ENCODE measurements around the gene CD52. TPM values are rescaled to one million over a fixed set of nuclear protein-coding genes. Genes with fewer than 3 reads are reported as not detected.

Gene CD52
- polyA plus RNA-seq, 1 donor: 25.3 TPM

- H3K9me3 ChIP-seq (ENCODE audit: control insufficient read depth, low read depth, low read length): no peaks in the 10 kb centered on the region
Observed at GRCh38 chr1:26367441-26367840, 49.7 kb downstream of the CD52 start.

GRCh38 chr1:26368006-26368405 is 50.2 kb downstream of the CD52 start:
- no peak overlapping the region for H3K4me3 ChIP-seq (ENCODE audit: low read length)
- no peaks in the 10 kb centered on the region for H3K4me1 ChIP-seq (ENCODE audit: control insufficient read depth, insufficient read depth, low read length)
- no peaks in the 10 kb centered on the region for H3K36me3 ChIP-seq (ENCODE audit: control insufficient read depth, insufficient read depth, low read length)
- DNase-seq: no peak
- H3K27me3 ChIP-seq (ENCODE audit: control insufficient read depth, insufficient read depth, low read length): peaks cover 8% of the 10 kb centered on the region
- no CpG with 5 or more reads among the region's 4 CpGs for WGBS (ENCODE audit: insufficient coverage, low lambda C conversion rate)
- no peaks in the 10 kb centered on the region for H3K9me3 ChIP-seq (ENCODE audit: control insufficient read depth, low read depth, low read length)
- no peak overlapping the region for H3K27ac ChIP-seq (ENCODE audit: low read length)

More at GRCh38 chr1:26367441-26367840, 49.7 kb downstream of the CD52 start:
- no peak for DNase-seq
- Histone ChIP-seq H3K27ac (ENCODE audit: low read length) (no peak overlapping the region), H3K4me3 (ENCODE audit: low read length) (no peak overlapping the region), H3K4me1 (ENCODE audit: control insufficient read depth, insufficient read depth, low read length) (no peaks in the 10 kb centered on the region), H3K36me3 (ENCODE audit: control insufficient read depth, insufficient read depth, low read length) (no peaks in the 10 kb centered on the region), H3K27me3 (ENCODE audit: control insufficient read depth, insufficient read depth, low read length) (peaks cover 7% of the 10 kb centered on the region)
- no CpG with 5 or more reads among the region's 6 CpGs for WGBS (ENCODE audit: insufficient coverage, low lambda C conversion rate)

- no peak for DNase-seq
- Histone ChIP-seq H3K27me3 (ENCODE audit: control insufficient read depth, insufficient read depth, low read length) (peaks cover 6% of the 10 kb centered on the region), H3K9me3 (ENCODE audit: control insufficient read depth, low read depth, low read length) (no peaks in the 10 kb centered on the region), H3K4me1 (ENCODE audit: control insufficient read depth, insufficient read depth, low read length) (no peaks in the 10 kb centered on the region), H3K36me3 (ENCODE audit: control insufficient read depth, insufficient read depth, low read length) (no peaks in the 10 kb centered on the region), H3K27ac (ENCODE audit: low read length) (no peak overlapping the region), H3K4me3 (ENCODE audit: low read length) (no peak overlapping the region)
- no CpG with 5 or more reads among the region's 3 CpGs for WGBS (ENCODE audit: insufficient coverage, low lambda C conversion rate)
Observed at GRCh38 chr1:26368486-26368885, 50.7 kb downstream of the CD52 start.

Other genes starting within 250 kb of the CD52 start
- 12.7 TPM for gene PDIK1L, start 206.1 kb upstream of the CD52 start, polyA plus RNA-seq
- gene FAM110D, start 158.9 kb upstream of the CD52 start, polyA plus RNA-seq: 0.51 TPM
- not detected for gene C1orf232, start 149.0 kb upstream of the CD52 start, polyA plus RNA-seq
- 30.4 TPM for gene ZNF593, start 148.1 kb upstream of the CD52 start, polyA plus RNA-seq
- gene ZNF593OS, start 146.1 kb upstream of the CD52 start, polyA plus RNA-seq: 1.2 TPM
- gene CNKSR1, start 140.5 kb upstream of the CD52 start, polyA plus RNA-seq: 109 TPM
- 0.12 TPM for gene CATSPER4, start 127.4 kb upstream of the CD52 start, polyA plus RNA-seq
- gene CEP85, start 83.8 kb upstream of the CD52 start, polyA plus RNA-seq: 11.7 TPM
- 87.3 TPM for gene SH3BGRL3, start 37.9 kb upstream of the CD52 start, polyA plus RNA-seq
- 40.1 TPM for gene UBXN11, start 11.3 kb upstream of the CD52 start, polyA plus RNA-seq
- gene CRYBG2, start 36.2 kb downstream of the CD52 start, polyA plus RNA-seq: 3.9 TPM
- 0.27 TPM for gene ZNF683, start 54.8 kb downstream of the CD52 start, polyA plus RNA-seq
- gene LIN28A, start 92.9 kb downstream of the CD52 start, polyA plus RNA-seq: 0.03 TPM
- 35.2 TPM for gene DHDDS, start 114.4 kb downstream of the CD52 start, polyA plus RNA-seq
- gene HMGN2, start 154.5 kb downstream of the CD52 start, polyA plus RNA-seq: 671 TPM
- gene RPS6KA1, start 211.8 kb downstream of the CD52 start, polyA plus RNA-seq: 98.2 TPM

Data from large intestine (tissue), 3 donors.